B cell (primary cell): ENCODE results near the gene DNAJC10. TPM values are rescaled to one million over a fixed set of nuclear protein-coding genes. Genes with fewer than 3 reads are reported as not detected.

Source experiments
- ATAC-seq: fragments of 200-7000 bp; cut with Tn5 transposase; one replicate; pipeline ENCODE4 v1.10.0; 2021; ENCODE audit warnings: low read depth, mild to moderate bottlenecking, moderate number of reproducible peaks, moderate library complexity
- CTCF ChIA-PET: fragments of 350-600 bp; sonication (Branson Sonifier 250); formaldehyde crosslinking; loops from one replicate; lab custom pipeline; 2021; ENCODE audit warnings: antibody characterized with exemption, inconsistent platforms; lab: Charles Lee
- POLR2A ChIA-PET: fragments of 350-600 bp; sonication (Branson Sonifier 250); formaldehyde crosslinking; loops from one replicate; lab custom pipeline; 2021; ENCODE audit warnings: antibody characterized with exemption; lab: Charles Lee
- DNase-seq: peaks from one replicate; pipeline ENCODE4 v3.0.0; 2013
- H2AFZ ChIP-seq: 2 replicates; pipeline ENCODE4 v1.6.1; 2012; ENCODE audit warnings: mild to moderate bottlenecking, low read depth, low read length; ENCODE audit not compliant: insufficient read depth, poor library complexity, severe bottlenecking
- H3K27ac ChIP-seq, 2 donors: 1 replicate in 1 of 2; 2 replicates in 1 of 2; pipeline ENCODE4 v1.5.1; 2012 to 2013; ENCODE audit warnings: low read length in 2 of 2, mild to moderate bottlenecking in 2 of 2, moderate library complexity in 1 of 2
- H3K27me3 ChIP-seq, 4 experiments: fragments of 200-600 bp in 1 of 4; sonication (generic) in 1 of 4; replicated peaks in 1 of 4; 1 replicate in 2 of 4; 2 replicates in 2 of 4; pipeline versions ENCODE4 v1.6.1 to v1.7.0; 2013 to 2016; ENCODE audit warnings: low read length in 3 of 4, mild to moderate bottlenecking in 2 of 4, mixed read lengths in 1 of 4, moderate library complexity in 1 of 4; ENCODE audit not compliant: insufficient read depth in 4 of 4, control insufficient read depth in 3 of 4; ENCODE audit errors: control extremely low read depth in 1 of 4
- H3K36me3 ChIP-seq, 2 experiments: replicated peaks in 1 of 2; 1 replicate in 1 of 2; 2 replicates in 1 of 2; pipeline versions ENCODE4 v1.6.1 to v1.7.1; 2013; ENCODE audit warnings: low read length in 1 of 2; ENCODE audit not compliant: insufficient read depth in 2 of 2, control insufficient read depth in 1 of 2; ENCODE audit errors: control extremely low read depth in 1 of 2, extremely low read depth in 1 of 2
- H3K4me1 ChIP-seq, 2 donors: fragments of 200-600 bp in 1 of 2; sonication (generic) in 1 of 2; 1 replicate in 1 of 2; 2 replicates in 1 of 2; pipeline versions ENCODE4 v1.5.1 to v1.6.1; 2013 to 2017; ENCODE audit warnings: low read length in 2 of 2; ENCODE audit not compliant: control insufficient read depth in 2 of 2, insufficient read depth in 2 of 2
- H3K4me2 ChIP-seq: replicated peaks from 2 replicates; pipeline ENCODE3; 2012; ENCODE audit warnings: mild to moderate bottlenecking, low read depth, low read length; ENCODE audit not compliant: poor library complexity, severe bottlenecking
- H3K4me3 ChIP-seq, 5 experiments: fragments of 200-600 bp in 1 of 5; sonication (generic) in 1 of 5; 1 replicate in 3 of 5; 2 replicates in 2 of 5; pipeline versions ENCODE4 v1.5.1 to v1.7.0; 2011 to 2016; ENCODE audit warnings: low read length in 4 of 5, mild to moderate bottlenecking in 4 of 5, low read depth in 2 of 5, control low read depth in 1 of 5, moderate library complexity in 1 of 5; ENCODE audit not compliant: insufficient read depth in 1 of 5; ENCODE audit errors: control extremely low read depth in 1 of 5, extremely low read depth in 1 of 5
- H3K79me2 ChIP-seq: fragments of 200-600 bp; sonication (generic); one replicate; pipeline ENCODE4 v1.6.0; 2016; ENCODE audit warnings: low read length; ENCODE audit not compliant: control insufficient read depth, insufficient read depth
- H3K9ac ChIP-seq: fragments of 200-600 bp; sonication (generic); 2 replicates; pipeline ENCODE4 v1.6.1; 2017; ENCODE audit warnings: mild to moderate bottlenecking, low read length, moderate library complexity
- H3K9me3 ChIP-seq, 3 donors: one replicate each; pipeline versions ENCODE4 v1.6.1 to v1.7.1; 2013; ENCODE audit warnings: low read length in 2 of 3; ENCODE audit not compliant: control insufficient read depth in 2 of 3, insufficient read depth in 1 of 3; ENCODE audit errors: control extremely low read depth in 1 of 3
- H4K20me1 ChIP-seq: 2 replicates; pipeline ENCODE4 v1.6.0; 2012; ENCODE audit warnings: mild to moderate bottlenecking, low read length; ENCODE audit not compliant: insufficient read depth, control insufficient read depth, poor library complexity, severe bottlenecking
- H3K27ac Mint-ChIP-seq: one replicate; pipeline ENCODE4 v1.8.0; 2021; ENCODE audit warnings: mixed read lengths
- H3K27me3 Mint-ChIP-seq: one replicate; pipeline ENCODE4 v1.8.0; 2021; ENCODE audit warnings: mixed read lengths
- H3K4me1 Mint-ChIP-seq: one replicate; pipeline ENCODE4 v1.8.0; 2021; ENCODE audit warnings: mixed read lengths
- H3K4me3 Mint-ChIP-seq: one replicate; pipeline ENCODE4 v1.8.0; 2021; ENCODE audit warnings: mixed read lengths
- H3K9me3 Mint-ChIP-seq: one replicate; pipeline ENCODE4 v1.8.0; 2022; ENCODE audit warnings: mixed read lengths; ENCODE audit not compliant: insufficient read depth
- EZH2 ChIP-seq: IDR thresholded peaks from 2 replicates; pipeline ENCODE4 v1.6.1; 2012; ENCODE audit warnings: borderline replicate concordance, low read depth, mild to moderate bottlenecking, moderate library complexity, low read length; ENCODE audit not compliant: insufficient read depth, poor library complexity, severe bottlenecking
- intact Hi-C: fragments of 100-400 bp; cut with micrococcal nuclease; formaldehyde crosslinking; loops from one replicate; pipeline ENCODE4 v1.10.0; 2022
- polyA plus RNA-seq: library from polyadenylated mRNA; depleted of rRNA; stranded (reverse); fragments of >200 nt; gene quantifications from 2 replicates; pipeline ENCODE4 v1.2.3, GENCODE V29; 2012
- total RNA-seq, 2 donors: library from RNA; stranded (reverse); fragments of 120-200 nt in 1 of 2; gene quantifications; 1 replicate in 1 of 2; 2 replicates in 1 of 2; pipeline versions ENCODE4 v1.2.3 to v1.2.4, GENCODE V29; 2013 to 2022
- TF ChIP-seq, protein P1 (sequence below): fragments of 200-600 bp; IDR thresholded peaks from one replicate; pipeline ENCODE4 v1.8.0; 2022; ENCODE audit warnings: antibody characterized with exemption, mild to moderate bottlenecking

Gene DNAJC10
- total and polyA plus RNA-seq, 2 donors (not counting 1 experiment from before 2014, with no cell fraction given), result 41.3 to 115 TPM

DNA sequence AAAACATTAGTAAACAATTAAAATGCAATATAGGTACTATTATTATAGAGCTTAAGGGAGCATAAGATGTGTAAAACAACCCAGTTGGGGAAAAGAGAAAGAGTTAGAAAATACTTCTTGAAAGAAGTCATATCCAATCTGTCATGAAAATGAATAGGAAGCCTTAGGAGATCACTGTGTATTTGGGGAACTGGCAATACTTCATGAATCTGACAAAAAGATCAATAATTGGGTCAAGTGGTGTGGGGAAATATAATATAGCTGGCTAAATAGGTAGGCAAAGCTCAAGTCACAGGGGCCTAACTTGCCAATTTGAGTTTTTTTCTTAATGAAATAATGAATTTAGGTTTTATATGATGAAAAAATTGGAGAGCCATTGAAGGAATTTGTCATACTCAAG is 14.4 kb downstream of the DNAJC10 start:
- Mint-ChIP-seq H3K27ac (no peak overlapping the region), H3K4me1 (peaks cover 15% of the 10 kb centered on the region), H3K27me3 (no peaks in the 10 kb centered on the region), H3K4me3 (no peak overlapping the region), H3K9me3 (no peaks in the 10 kb centered on the region)
- Histone ChIP-seq H3K4me1 (no peaks in the 10 kb centered on the region), H4K20me1 (peaks cover 8% of the 10 kb centered on the region), H2AFZ (no peak overlapping the region), H3K79me2 (peaks cover 31% of the 10 kb centered on the region), H3K4me3 (no peak overlapping the region), H3K27me3 (no peaks in the 10 kb centered on the region), H3K9ac (no peak overlapping the region), H3K9me3 (no peaks in the 10 kb centered on the region), H3K27ac (peak overlapping the region in 1 of 2 donors; percentile 42), H3K36me3 (peaks cover 11 to 60% of the 10 kb centered on the region in 2 experiments), H3K4me2 (no peak overlapping the region)
- no peak for TF ChIP-seq EZH2
- TF ChIP-seq, protein P1, sequence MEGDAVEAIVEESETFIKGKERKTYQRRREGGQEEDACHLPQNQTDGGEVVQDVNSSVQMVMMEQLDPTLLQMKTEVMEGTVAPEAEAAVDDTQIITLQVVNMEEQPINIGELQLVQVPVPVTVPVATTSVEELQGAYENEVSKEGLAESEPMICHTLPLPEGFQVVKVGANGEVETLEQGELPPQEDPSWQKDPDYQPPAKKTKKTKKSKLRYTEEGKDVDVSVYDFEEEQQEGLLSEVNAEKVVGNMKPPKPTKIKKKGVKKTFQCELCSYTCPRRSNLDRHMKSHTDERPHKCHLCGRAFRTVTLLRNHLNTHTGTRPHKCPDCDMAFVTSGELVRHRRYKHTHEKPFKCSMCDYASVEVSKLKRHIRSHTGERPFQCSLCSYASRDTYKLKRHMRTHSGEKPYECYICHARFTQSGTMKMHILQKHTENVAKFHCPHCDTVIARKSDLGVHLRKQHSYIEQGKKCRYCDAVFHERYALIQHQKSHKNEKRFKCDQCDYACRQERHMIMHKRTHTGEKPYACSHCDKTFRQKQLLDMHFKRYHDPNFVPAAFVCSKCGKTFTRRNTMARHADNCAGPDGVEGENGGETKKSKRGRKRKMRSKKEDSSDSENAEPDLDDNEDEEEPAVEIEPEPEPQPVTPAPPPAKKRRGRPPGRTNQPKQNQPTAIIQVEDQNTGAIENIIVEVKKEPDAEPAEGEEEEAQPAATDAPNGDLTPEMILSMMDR, result no peak
- ChIA-PET CTCF (interaction anchor here (1.0 kb wide), 1 partner anchor 64 kb away, joined by 3 read pairs; no protein-coding TSS in a partner anchor), POLR2A (no interaction called here)
- ATAC-seq (no peak), DNase-seq (no peak)
- intact Hi-C loops, result no loop called here

DNA sequence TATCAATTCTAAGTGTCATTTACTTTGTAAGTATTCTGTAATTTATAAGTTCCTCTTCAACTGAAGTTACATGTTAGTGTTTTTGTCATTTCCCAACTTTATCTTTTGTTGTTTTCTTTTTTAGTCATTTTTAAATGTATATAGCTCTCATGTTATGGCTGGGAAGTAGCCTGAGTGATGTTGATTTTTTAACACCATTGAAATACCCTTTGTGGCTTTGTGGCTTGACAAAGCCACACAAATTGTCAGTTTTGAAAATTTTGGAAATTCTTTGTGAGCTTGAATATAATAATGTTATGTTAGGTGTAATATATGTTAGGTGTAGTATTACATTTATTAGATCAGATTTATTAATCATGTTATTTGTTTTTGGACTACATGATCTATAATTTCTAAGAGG is 16.7 kb downstream of the DNAJC10 start:
- H3K79me2 ChIP-seq, result peaks cover 21% of the 10 kb centered on the region
- no peaks in the 10 kb centered on the region for H3K27me3 Mint-ChIP-seq
- no peaks in the 10 kb centered on the region for H3K9me3 ChIP-seq
- H3K27me3 ChIP-seq, result no peaks in the 10 kb centered on the region
- no peak overlapping the region for H3K4me3 Mint-ChIP-seq
- CTCF ChIA-PET, result interaction anchor here (1.4 kb wide), 1 partner anchor 15 kb away, joined by 6 read pairs; no protein-coding TSS in a partner anchor
- H4K20me1 ChIP-seq, result peaks cover 8% of the 10 kb centered on the region
- ATAC-seq, result no peak
- no peaks in the 10 kb centered on the region for H3K4me1 ChIP-seq
- H3K4me1 Mint-ChIP-seq, result peaks cover 7% of the 10 kb centered on the region
- H3K27ac ChIP-seq, result no peak overlapping the region
- no peaks in the 10 kb centered on the region for H3K9me3 Mint-ChIP-seq
- no peak for TF ChIP-seq EZH2
- TF ChIP-seq, protein P1, result no peak
- no peak overlapping the region for H3K4me2 ChIP-seq
- H3K36me3 ChIP-seq, result peaks cover 17 to 68% of the 10 kb centered on the region in 2 experiments
- intact Hi-C loops, result no loop called here
- no peak overlapping the region for H2AFZ ChIP-seq
- no peak overlapping the region for H3K9ac ChIP-seq
- DNase-seq, result no peak
- POLR2A ChIA-PET, result no interaction called here
- H3K4me3 ChIP-seq, result no peak overlapping the region
- H3K27ac Mint-ChIP-seq, result no peak overlapping the region
